Brain microvascular endothelial cell (primary cell): Measurements from ENCODE around the gene BDNF.

ENCODE experiments used
- DNase-seq: peaks from one replicate; pipeline ENCODE4 v3.0.0-alpha.2; 2020
- H3K27ac ChIP-seq: fragments of 250-450 bp; sonication (Bioruptor Pico); 2 replicates; pipeline ENCODE4 v1.5.1; 2020; ENCODE audit warnings: mild to moderate bottlenecking, moderate library complexity
- H3K27me3 ChIP-seq: fragments of 250-450 bp; sonication (Bioruptor Pico); replicated peaks from 2 replicates; pipeline ENCODE4 v1.5.1; 2020; ENCODE audit warnings: mild to moderate bottlenecking
- H3K36me3 ChIP-seq: fragments of 250-450 bp; sonication (Bioruptor Pico); replicated peaks from 2 replicates; pipeline ENCODE4 v1.5.1; 2020; ENCODE audit warnings: mild to moderate bottlenecking
- H3K4me3 ChIP-seq: 2 replicates; pipeline ENCODE4 v1.5.1; 2011; ENCODE audit warnings: low read depth, mild to moderate bottlenecking, control low read depth, low read length, moderate library complexity
- CTCF ChIP-seq: IDR thresholded peaks from 2 replicates; pipeline ENCODE4 v1.5.1; 2011; ENCODE audit warnings: low read depth, mild to moderate bottlenecking, moderate library complexity, low read length, control low read depth, inconsistent platforms; ENCODE audit errors: missing control alignments
- in situ Hi-C: cut with HindIII; loops from 2 replicates; pipeline ENCODE4 v1.10.0; 2017; ENCODE audit warnings: low sequenced_read_pairs, low pct_ligation_motif_present

Gene BDNF

DNA sequence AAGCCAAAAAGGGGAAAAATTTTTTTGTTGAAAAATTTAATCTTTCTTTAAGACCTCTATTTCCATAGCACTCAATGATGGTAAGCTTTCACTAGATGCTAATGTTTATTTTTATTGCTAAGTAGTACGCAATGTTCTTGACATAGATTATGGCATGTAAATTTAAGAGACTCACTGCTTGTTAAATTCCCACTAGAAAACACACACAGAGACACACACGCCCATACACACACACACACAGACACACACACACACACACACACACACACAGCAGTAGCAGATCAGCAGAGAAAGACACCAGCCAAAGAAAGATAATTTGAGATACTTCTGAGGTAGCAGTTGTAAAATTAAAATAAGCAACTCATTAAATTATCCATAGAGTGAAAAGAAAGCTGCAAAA lies 16.0 kb upstream of the BDNF start:
- TF ChIP-seq CTCF: no peak
- DNase-seq: no peak
- H3K36me3 ChIP-seq: no peaks in the 10 kb centered on the region
- no peak overlapping the region for H3K4me3 ChIP-seq
- no peak overlapping the region for H3K27ac ChIP-seq
- in situ Hi-C loops: loop anchor here (25.0 kb wide), 1 partner anchor 196 kb away; no protein-coding TSS in a partner anchor
- no peaks in the 10 kb centered on the region for H3K27me3 ChIP-seq

- no peak for DNase-seq
- no peaks in the 10 kb centered on the region for H3K36me3 ChIP-seq
- TF ChIP-seq CTCF: no peak
- no peak overlapping the region for H3K4me3 ChIP-seq
- H3K27me3 ChIP-seq: no peaks in the 10 kb centered on the region
- in situ Hi-C loops: loop anchor here (25.0 kb wide), 1 partner anchor 201 kb away; no protein-coding TSS in a partner anchor
- H3K27ac ChIP-seq: no peak overlapping the region
Observed at GRCh38 chr11:27711725-27712124, 11.5 kb upstream of the BDNF start.

DNA sequence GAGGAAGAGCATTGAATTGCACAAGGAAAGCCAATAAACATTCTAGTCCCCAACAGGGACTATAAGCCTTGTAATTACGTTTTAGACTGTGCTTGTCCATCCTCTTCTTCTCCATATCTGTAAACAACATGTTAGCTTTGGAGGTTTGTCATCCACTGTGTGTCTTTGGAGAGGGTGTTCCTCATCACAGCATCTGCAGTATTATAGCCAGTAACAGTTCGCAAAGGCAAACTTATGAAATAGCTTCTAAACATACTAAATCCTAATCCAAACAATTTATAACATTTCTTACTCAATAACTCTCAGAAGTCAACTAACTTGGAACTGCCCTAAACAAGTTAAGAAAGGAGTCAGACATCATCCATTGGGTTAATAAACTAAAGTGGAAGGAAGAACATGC lies 10.3 kb upstream of the BDNF start:
- no peak for DNase-seq
- no peak for TF ChIP-seq CTCF
- H3K36me3 ChIP-seq: no peaks in the 10 kb centered on the region
- in situ Hi-C loops: loop anchor here (25.0 kb wide), 1 partner anchor 202 kb away; no protein-coding TSS in a partner anchor
- no peak overlapping the region for H3K27ac ChIP-seq
- no peak overlapping the region for H3K4me3 ChIP-seq
- H3K27me3 ChIP-seq: no peaks in the 10 kb centered on the region

DNA sequence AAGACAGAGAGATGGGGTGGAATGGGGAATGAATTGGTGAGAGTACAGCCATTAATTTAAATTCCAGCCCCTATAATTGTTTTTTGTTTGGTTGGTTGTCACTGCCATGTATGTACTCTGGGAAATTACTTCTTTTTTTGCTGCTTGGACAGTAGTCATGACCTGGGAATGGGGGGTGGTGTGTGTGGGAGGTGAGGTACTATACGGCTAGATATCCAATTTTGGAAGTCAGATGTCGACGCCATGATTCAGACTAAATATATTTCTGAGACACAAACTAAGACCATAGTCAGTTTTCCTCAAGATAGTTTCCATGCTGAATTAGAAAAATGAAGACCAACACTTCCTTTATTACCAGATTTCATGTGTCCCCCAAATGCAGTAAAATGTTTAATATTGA lies 7.4 kb upstream of the BDNF start:
- no peak overlapping the region for H3K27ac ChIP-seq
- H3K36me3 ChIP-seq: no peaks in the 10 kb centered on the region
- no peak overlapping the region for H3K4me3 ChIP-seq
- TF ChIP-seq CTCF: no peak
- no peaks in the 10 kb centered on the region for H3K27me3 ChIP-seq
- no peak for DNase-seq
- in situ Hi-C loops: loop anchor here (25.0 kb wide), 1 partner anchor 205 kb away; no protein-coding TSS in a partner anchor

GRCh38 chr11:27705873-27706820 lies 5.9 kb upstream of the BDNF start:
- no peak overlapping the region for H3K27ac ChIP-seq
- no peak overlapping the region for H3K4me3 ChIP-seq
- DNase-seq: no peak
- peak; percentile 81 for TF ChIP-seq CTCF
- no peaks in the 10 kb centered on the region for H3K27me3 ChIP-seq
- in situ Hi-C loops: loop anchor here (25.0 kb wide), 1 partner anchor 206 kb away; no protein-coding TSS in a partner anchor
- no peaks in the 10 kb centered on the region for H3K36me3 ChIP-seq
